Measurements from ENCODE around the gene STK4.

DNA sequence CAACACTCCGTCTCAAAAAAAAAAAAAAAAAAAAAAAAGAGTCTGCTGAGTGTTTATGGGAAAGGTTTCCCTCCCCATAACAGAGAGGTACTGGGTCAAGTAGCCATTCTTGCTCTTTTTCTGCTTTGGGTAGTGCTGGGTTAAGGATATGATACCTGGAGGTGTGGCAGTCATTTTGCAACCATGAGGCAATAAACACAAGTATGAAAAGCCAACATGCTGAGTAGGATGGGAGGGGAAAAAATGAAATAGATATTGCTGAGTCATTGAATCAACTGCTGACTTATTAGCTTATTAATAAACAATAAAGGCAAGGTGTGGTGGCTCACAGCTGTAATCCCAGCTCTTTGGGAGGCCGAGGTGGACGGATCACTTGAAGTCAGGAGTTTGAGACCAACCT, 3.8 kb upstream of the STK4 start:
- TF ChIP-seq ZNF274 (IDR thresholded peaks at IDR 0.05; ENCODE audit: low read depth, low read length) (no peak), YY1 (IDR thresholded peaks at IDR 0.05; ENCODE audit: insufficient read depth, insufficient read length) (no peak), SUZ12 (IDR thresholded peaks at IDR 0.05; ENCODE audit: extremely low read depth, insufficient read depth, insufficient read length) (no peak)

Measured in NT2/D1 (cell line).